Neural cell (in vitro differentiated cells): ENCODE measurements around the gene EFCAB11. TPM values are rescaled to one million over a fixed set of nuclear protein-coding genes. Genes with fewer than 3 reads are reported as not detected.

Source experiments
- H2AFZ ChIP-seq: fragments of 200-600, 300-800 bp; sonication (generic), shearing (Covaris generic); 2 replicates; pipeline ENCODE4 v1.6.0; 2014; ENCODE audit warnings: low read depth, mild to moderate bottlenecking, antibody characterized with exemption, low read length, moderate library complexity
- H3F3A ChIP-seq: fragments of 200-600 bp; shearing (Covaris generic); 2 replicates; pipeline ENCODE4 v1.6.1; 2016; ENCODE audit warnings: mild to moderate bottlenecking, moderate library complexity, mixed read lengths, antibody characterized with exemption, low read length; ENCODE audit not compliant: insufficient read depth, poor library complexity, severe bottlenecking
- H3K27ac ChIP-seq: fragments of 200-600, 300-800 bp; sonication (generic), shearing (Covaris generic); 2 replicates; pipeline ENCODE4 v1.5.1; 2014; ENCODE audit warnings: mild to moderate bottlenecking, low read length, moderate library complexity
- H3K27me3 ChIP-seq: fragments of 300-800, 200-600 bp; sonication (generic), shearing (Covaris generic); 2 replicates; pipeline ENCODE4 v1.6.0; 2014; ENCODE audit warnings: mild to moderate bottlenecking, low read depth, low read length, moderate library complexity; ENCODE audit not compliant: insufficient read depth
- H3K36me3 ChIP-seq: fragments of 300-800, 200-600 bp; sonication (generic), shearing (Covaris generic); 2 replicates; pipeline ENCODE4 v1.5.1; 2014; ENCODE audit warnings: mild to moderate bottlenecking, antibody characterized with exemption, low read length, moderate library complexity; ENCODE audit not compliant: insufficient read depth
- H3K4me2 ChIP-seq: fragments of 300-800, 200-600 bp; sonication (generic), shearing (Covaris generic); 2 replicates; pipeline ENCODE4 v1.6.0; 2014; ENCODE audit warnings: mild to moderate bottlenecking, low read length
- H3K4me3 ChIP-seq: fragments of 300-800, 200-600 bp; sonication (generic), shearing (Covaris generic); 2 replicates; pipeline ENCODE4 v1.5.1; 2014; ENCODE audit warnings: mild to moderate bottlenecking, low read length, moderate library complexity
- H3K79me2 ChIP-seq: fragments of 200-600 bp; shearing (Covaris generic); replicated peaks from 2 replicates; pipeline ENCODE4 v1.6.0; 2014; ENCODE audit warnings: mild to moderate bottlenecking, low read length, moderate library complexity; ENCODE audit not compliant: insufficient read depth
- H3K9ac ChIP-seq: fragments of 300-800, 200-600 bp; sonication (generic), shearing (Covaris generic); 2 replicates; pipeline ENCODE4 v1.6.1; 2016; ENCODE audit warnings: mild to moderate bottlenecking, low read length, mixed read lengths
- H3K9me2 ChIP-seq: fragments of 200-600 bp; shearing (Covaris generic); 2 replicates; pipeline ENCODE4 v1.6.1; 2016; ENCODE audit warnings: mild to moderate bottlenecking, low read length, mixed read lengths; ENCODE audit not compliant: insufficient read depth
- H3K9me3 ChIP-seq: fragments of 200-600, 300-800 bp; sonication (generic), shearing (Covaris generic); 2 replicates; pipeline ENCODE4 v1.6.1; 2016; ENCODE audit warnings: mild to moderate bottlenecking, mixed run types, low read length, moderate library complexity, mixed read lengths
- H4K20me1 ChIP-seq: fragments of 200-600 bp; shearing (Covaris generic); 2 replicates; pipeline ENCODE4 v1.6.1; 2016; ENCODE audit warnings: mild to moderate bottlenecking, mixed run types; ENCODE audit not compliant: insufficient read depth
- CTCF ChIP-seq: fragments of 450-650 bp; IDR thresholded peaks from 2 replicates; pipeline ENCODE4 v1.5.1; 2014; ENCODE audit warnings: antibody characterized with exemption, mild to moderate bottlenecking, moderate library complexity; ENCODE audit not compliant: poor library complexity, severe bottlenecking
- EP300 ChIP-seq: fragments of 450-650 bp; conservative IDR thresholded peaks from 2 replicates; pipeline ENCODE4 v1.6.1; 2014; ENCODE audit warnings: antibody characterized with exemption, mild to moderate bottlenecking, moderate library complexity; ENCODE audit not compliant: poor library complexity, severe bottlenecking
- EZH2 ChIP-seq: fragments of 200-600, 300-800 bp; shearing (Covaris generic), sonication (generic); IDR thresholded peaks from 2 replicates; pipeline ENCODE4 v1.6.1; 2014; ENCODE audit warnings: antibody characterized with exemption, low read length, borderline replicate concordance, mild to moderate bottlenecking; ENCODE audit not compliant: insufficient read depth, poor library complexity, severe bottlenecking
- MXI1 ChIP-seq: fragments of 450-650 bp; conservative IDR thresholded peaks from 2 replicates; pipeline ENCODE4 v1.6.1; 2014; ENCODE audit warnings: antibody characterized with exemption, mild to moderate bottlenecking; ENCODE audit not compliant: poor library complexity, severe bottlenecking
- POLR2AphosphoS5 ChIP-seq: IDR thresholded peaks from 2 replicates; pipeline ENCODE4 v1.6.1; 2012
- RAD21 ChIP-seq: fragments of 450-650 bp; conservative IDR thresholded peaks from 2 replicates; pipeline ENCODE4 v1.6.1; 2014; ENCODE audit warnings: antibody characterized with exemption, mild to moderate bottlenecking, moderate library complexity
- REST ChIP-seq: IDR thresholded peaks from 2 replicates; pipeline ENCODE4 v1.6.1; 2012; ENCODE audit warnings: borderline replicate concordance
- SMC3 ChIP-seq: fragments of 450-650 bp; conservative IDR thresholded peaks from 2 replicates; pipeline ENCODE4 v1.6.1; 2014; ENCODE audit warnings: antibody characterized with exemption, mild to moderate bottlenecking, moderate library complexity; ENCODE audit not compliant: poor library complexity
- TAF1 ChIP-seq: IDR thresholded peaks from 2 replicates; pipeline ENCODE4 v1.6.1; 2012; ENCODE audit warnings: low read depth
- polyA plus RNA-seq: library from polyadenylated mRNA; depleted of rRNA; stranded (reverse); fragments of >200 nt; gene quantifications from 2 replicates; pipeline ENCODE4 v1.2.3, GENCODE V29; 2014

Gene EFCAB11
- polyA plus RNA-seq, 1 donor from 2014 or later: 7.9 TPM

- Histone ChIP-seq H3K4me3 (no peak overlapping the region), H3K27ac (no peak overlapping the region), H3K9me2 (no peaks in the 10 kb centered on the region), H3K9ac (no peak overlapping the region), H3K9me3 (no peaks in the 10 kb centered on the region), H3F3A (no peaks in the 10 kb centered on the region), H2AFZ (no peak overlapping the region), H3K36me3 (no peaks in the 10 kb centered on the region), H4K20me1 (no peaks in the 10 kb centered on the region), H3K4me2 (no peak overlapping the region), H3K79me2 (no peaks in the 10 kb centered on the region), H3K27me3 (no peaks in the 10 kb centered on the region)
- TF ChIP-seq EZH2 (no peak), POLR2AphosphoS5 (no peak), EP300 (no peak), RAD21 (no peak), REST (no peak)
Observed at GRCh38 chr14:89910691-89911009, 43.9 kb downstream of the EFCAB11 start.

GRCh38 chr14:89909586-89909985 is 44.9 kb downstream of the EFCAB11 start:
- no peaks in the 10 kb centered on the region for H3K27me3 ChIP-seq
- H3K4me2 ChIP-seq: no peak overlapping the region
- H3K27ac ChIP-seq: no peak overlapping the region
- H2AFZ ChIP-seq: no peak overlapping the region
- no peaks in the 10 kb centered on the region for H3K36me3 ChIP-seq
- H3K9ac ChIP-seq: no peak overlapping the region
- TF ChIP-seq EZH2 (no peak), POLR2AphosphoS5 (no peak), TAF1 (no peak), CTCF (no peak), MXI1 (no peak), RAD21 (no peak), SMC3 (no peak), REST (no peak)
- no peaks in the 10 kb centered on the region for H3F3A ChIP-seq
- H3K9me2 ChIP-seq: no peaks in the 10 kb centered on the region
- H3K9me3 ChIP-seq: no peaks in the 10 kb centered on the region
- H3K4me3 ChIP-seq: no peak overlapping the region
- H4K20me1 ChIP-seq: no peaks in the 10 kb centered on the region
- H3K79me2 ChIP-seq: no peaks in the 10 kb centered on the region
